Left ventricle myocardium superior (tissue), 1 donor: Measurements from ENCODE around the gene STAT4. TPM values are rescaled to one million over a fixed set of nuclear protein-coding genes. Genes with fewer than 3 reads are reported as not detected.

ENCODE experiments used
- ATAC-seq: fragments of 200-7000 bp; cut with Tn5 transposase; one replicate; pipeline ENCODE4 v1.9.1; 2020; ENCODE audit warnings: mild to moderate bottlenecking, moderate library complexity
- DNase-seq: peaks from one replicate; pipeline ENCODE4 v3.0.0-alpha.2; 2020
- intact Hi-C: fragments of 100-400 bp; cut with micrococcal nuclease; formaldehyde crosslinking; loops from one replicate; pipeline ENCODE4 v1.11.0; 2022
- total RNA-seq: library from RNA; stranded (reverse); fragmentation: NEBNext Ultra II Directional; extraction: Animal tissue kit (Norgen Biotek cat#: 25700); gene quantifications from one replicate; pipeline ENCODE4 v1.2.1, GENCODE V29; 2021
- donor health status: DM: no; HTN: yes; CAD: no; lungs with severe emphysema.

Gene STAT4
- total RNA-seq, 1 donor from 2014 or later = 0.57 TPM

DNA sequence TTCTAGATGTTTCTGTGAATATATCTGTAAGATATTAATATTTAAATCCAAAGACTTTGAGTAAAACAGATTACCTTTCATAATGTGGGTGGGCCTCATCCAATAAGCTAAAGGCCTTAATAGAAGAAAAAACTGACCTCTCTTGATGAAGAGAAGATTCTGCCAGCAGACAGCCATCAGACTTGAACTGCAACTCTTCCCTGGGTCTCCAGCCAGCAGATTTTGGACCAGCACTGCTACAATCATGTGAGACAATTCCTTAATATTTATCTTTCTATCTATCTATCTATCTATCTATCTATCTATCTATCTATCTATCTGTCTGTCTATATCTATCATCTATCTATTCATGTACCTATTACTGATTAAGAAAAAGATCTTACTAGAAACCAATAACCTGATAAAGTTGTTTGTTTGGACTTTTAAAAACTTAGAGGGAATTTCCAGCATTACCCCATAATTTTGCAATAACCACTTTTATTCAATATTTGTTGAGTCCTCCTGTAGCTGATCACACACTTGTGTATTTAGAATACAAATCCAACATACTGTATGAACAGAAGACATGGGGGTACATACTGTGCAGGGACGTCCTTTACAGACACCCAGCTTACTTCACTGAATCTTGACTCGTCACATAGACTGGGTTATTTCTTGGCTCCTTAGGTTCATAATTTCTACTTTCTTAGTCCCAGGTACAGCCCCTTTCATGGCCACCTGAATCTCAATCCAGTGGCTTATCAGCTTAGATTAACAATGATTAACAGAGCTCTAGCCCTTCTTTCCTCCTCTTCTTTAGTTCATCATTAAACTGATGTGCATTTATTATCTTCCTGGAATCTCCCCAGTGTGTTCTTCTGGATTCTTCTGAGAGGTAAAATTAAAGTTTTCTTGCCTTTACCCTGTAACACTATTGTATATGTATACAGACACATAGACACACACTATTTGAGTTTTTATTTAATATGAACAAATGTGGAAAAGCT is 27.2 kb upstream of the STAT4 start:
- DNase-seq = no peak
- intact Hi-C loops = no loop called here
- ATAC-seq = no peak

DNA sequence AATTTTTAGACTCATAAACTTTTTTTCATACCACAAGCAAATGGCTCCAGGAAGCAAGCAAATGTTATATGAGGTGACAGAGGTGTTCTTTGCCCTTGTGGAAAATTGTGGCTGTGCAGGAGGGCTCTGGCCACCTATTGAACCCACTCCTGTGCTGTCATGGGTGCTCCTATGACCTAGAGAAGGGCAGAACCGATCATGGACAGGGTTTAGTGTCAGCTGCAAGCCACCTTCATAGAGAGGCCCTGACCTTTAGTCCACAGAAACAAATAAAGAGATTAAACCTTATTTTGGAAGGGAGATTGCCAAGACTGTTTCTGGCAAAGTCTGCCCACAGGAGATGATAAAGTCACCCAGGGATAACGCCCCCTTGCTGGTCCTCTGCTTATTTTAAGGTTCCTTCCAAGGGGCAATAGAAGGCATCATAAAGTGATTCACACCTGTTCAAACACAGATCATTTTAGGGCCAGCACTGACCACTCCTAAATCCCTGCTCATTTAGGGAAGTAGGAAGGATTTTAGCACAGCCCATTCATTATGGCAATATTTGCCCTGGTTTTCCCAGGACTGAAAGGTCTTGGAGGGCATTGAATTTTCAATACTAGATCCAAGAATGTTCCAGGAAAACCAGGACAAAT is 26.1 kb upstream of the STAT4 start:
- ATAC-seq (no peak), DNase-seq (no peak)
- intact Hi-C loops = no loop called here

DNA sequence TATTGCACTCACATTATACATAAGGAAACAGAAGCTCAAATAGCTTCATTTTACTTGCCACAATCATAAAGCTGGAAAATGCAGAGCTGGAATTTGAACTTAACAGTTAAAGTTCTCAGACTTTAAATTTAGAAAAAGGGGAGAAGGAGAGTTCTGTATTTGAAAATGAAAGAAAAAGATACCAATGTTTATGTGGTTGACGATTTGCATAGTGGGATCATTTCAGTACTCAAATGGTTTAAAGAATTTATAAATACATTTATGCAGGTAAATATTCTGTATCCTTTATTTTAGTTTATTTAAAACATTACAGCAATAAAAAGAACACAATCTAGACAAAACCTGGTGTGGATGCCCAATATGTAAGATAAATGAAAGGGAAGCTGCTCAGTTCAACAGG is 25.5 kb upstream of the STAT4 start:
- DNase-seq = no peak
- intact Hi-C loops = no loop called here
- ATAC-seq = no peak

DNA sequence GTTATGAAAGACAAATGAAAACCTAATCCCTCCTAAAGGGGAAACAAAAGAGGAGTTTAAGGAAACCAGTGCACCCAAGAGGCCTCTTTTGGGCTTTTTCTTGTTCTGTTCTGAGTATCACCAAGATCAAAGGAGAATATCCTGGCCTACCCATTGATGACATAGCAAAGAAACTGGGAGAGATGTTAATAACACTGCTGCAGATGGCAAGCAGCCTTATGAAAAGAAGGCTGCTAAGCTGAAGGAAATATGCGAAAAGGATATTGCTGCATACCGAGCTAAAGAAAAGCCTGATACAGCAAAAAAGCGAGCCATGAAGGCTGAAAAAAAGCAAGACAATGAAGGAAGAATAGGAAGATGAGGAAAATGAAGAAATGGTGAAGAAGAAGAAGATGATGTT is 23.6 kb upstream of the STAT4 start:
- intact Hi-C loops = no loop called here
- DNase-seq = no peak
- no peak for ATAC-seq

DNA sequence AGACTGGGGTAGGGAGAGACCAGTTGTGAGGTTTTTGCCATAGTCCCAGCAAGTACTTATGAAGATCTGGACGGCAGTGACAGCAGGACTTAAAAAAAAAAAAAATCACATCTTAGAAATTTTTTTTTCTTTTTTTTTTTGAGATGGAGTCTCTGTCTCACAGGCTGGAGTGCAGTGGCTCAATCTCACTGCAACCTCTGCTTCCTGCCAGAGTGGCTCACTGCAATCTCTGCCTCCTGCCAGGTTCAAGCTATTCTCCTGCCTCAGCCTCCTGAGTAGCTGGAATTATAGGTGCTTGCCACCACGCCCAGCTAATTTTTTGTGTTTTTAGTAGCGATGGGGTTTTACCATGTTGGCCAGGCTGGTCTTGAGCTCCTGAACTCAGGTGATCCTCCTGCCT is 22.4 kb upstream of the STAT4 start:
- intact Hi-C loops = no loop called here
- no peak for ATAC-seq
- no peak for DNase-seq

DNA sequence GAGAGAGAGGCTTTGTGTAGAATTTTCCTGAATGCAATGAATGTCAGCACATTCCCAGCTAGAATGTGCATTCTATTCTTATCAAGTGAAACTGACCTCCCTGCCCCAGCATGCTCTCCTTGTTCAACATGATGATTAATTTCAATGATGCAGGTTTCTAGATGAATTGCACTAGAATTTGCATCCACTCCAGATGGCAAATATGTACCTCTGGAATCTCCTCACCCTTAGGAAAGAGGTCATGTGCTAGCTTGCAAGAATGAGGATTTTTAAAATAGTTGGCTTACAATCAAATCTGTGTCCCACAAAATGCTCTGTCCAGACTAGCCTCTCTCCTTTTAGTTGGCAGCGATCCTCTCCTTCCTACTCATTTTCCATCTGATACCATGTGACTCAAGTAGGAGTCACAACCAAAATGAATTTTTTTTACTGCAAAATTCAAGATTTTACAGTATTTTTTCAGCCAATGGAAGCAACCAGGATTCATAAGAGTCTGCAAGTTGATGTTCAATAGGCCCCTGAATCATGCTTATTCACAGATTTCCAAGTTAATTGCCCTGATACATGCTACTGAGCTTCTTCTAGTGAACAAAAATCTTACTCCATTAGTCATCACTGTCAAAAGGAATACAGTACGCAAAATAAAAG is 21.0 kb upstream of the STAT4 start:
- ATAC-seq (peak; percentile 44), DNase-seq (no peak)
- intact Hi-C loops = no loop called here

DNA sequence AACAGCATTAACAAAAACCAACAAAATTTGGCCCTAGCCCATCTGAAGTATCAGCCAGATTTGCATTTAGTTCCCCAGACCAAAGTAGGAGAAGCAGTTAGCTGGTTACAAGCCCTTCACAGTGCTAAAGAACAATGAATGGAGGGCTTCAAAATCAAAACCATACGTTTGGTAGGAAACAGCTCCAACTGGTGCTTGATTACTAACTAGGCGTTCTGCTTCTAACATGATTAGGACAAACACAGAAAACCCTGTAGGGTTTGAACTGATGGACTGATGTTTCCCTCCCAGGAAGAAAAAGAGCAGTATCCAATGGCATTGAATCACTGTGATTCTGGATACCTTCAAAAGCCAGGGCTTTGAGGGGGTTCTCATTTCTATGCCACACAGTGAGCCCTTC is 20.5 kb upstream of the STAT4 start:
- ATAC-seq (no peak), DNase-seq (no peak)
- intact Hi-C loops = no loop called here

DNA sequence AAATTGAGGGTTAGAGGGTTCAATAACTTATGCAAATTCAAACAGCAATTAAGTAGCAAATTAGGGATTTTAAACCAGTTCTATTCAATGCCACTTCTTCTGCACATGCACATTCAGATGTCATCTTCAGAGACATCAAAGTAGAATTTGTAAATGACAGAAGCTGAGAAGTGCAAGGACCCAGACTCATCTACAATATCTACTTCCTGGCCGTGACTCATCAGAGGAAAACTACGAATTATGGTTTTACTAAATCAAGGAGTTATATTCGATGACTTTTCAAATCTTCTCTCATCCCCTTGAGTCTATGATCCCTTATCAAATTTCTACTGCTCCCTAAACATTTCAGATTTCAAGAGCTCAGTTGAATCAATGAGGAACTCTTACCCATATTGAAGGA is 20.0 kb upstream of the STAT4 start:
- DNase-seq (no peak), ATAC-seq (no peak)
- intact Hi-C loops = no loop called here

DNA sequence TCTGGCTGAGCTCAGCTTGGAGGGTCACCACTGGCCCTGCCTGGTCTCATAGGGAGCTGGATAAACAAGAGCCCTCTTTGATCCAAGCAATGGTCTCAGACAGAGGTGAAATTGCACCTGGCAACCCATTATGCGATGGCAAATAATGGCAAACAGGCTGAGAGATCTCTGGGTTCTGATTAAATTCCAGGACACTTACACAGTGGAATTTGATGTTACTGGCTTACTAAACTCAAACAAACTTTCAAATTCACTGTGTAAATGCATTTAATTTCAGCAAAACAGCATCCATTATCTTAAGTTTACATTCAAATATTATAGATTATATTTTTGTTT is 19.5 kb upstream of the STAT4 start:
- DNase-seq (no peak), ATAC-seq (no peak)
- intact Hi-C loops = no loop called here

DNA sequence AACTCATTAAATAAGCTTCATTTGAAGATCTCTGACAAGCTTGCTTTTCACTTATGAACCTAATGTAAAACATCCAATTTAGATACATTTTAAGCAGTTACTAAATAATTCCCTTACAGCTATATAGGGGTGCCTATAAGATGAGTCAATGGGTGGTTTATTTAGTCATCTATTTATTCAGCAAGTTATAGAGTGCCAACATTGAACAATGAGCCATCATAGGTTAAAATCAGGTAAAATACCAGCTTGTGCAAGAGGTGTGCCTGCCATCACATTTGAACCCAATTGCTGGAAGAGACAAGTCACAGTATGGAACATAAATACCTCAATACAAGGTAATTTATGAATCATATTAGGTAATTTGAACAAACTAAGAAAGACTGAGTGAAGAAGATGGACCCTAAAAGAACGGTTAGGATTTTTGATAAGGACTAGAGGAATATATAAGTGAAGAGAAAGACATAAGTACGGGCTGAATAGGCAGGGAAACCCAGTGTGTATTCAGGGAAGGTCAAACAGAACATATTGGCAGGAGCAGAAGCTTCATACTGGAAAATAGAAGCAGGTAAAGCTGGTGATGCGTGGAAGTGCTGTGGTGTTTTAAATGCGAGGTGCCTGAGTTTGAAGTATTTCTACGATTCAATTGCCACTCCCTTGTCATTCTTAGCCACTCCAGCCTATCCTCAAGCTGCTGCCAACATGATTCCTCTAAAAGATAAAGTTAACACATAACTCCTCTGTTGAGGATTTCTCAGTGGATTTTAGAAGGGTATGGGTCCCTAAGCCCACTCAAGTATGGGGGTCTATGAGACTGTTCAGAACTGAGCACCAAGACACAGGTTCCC is 18.9 kb upstream of the STAT4 start:
- intact Hi-C loops = loop anchor here (5.0 to 10.0 kb wide), 2 partner anchors 45 to 353 kb away; no protein-coding TSS in a partner anchor
- no peak for ATAC-seq
- DNase-seq = no peak

DNA sequence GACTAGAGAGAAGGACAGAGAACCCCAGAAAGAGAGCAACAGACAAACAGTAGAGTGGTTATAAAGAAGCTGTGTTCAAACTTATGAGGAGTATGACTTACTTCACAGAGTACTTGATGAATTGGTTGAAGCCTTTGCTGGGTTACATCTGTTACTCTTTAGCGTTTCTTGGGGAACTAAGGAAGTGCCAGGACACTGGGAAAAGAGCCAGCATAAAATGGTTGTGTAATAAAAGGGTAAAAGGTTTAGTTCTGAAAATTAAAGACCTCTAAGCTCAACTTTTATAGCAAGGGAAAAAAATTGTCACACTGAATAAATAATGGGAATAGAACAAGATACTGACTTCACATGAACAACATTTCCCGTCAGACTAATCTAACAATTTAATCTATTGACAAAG is 17.0 kb upstream of the STAT4 start:
- DNase-seq (no peak), ATAC-seq (peak; percentile 63)
- intact Hi-C loops = loop anchor here (5.0 to 10.0 kb wide), 2 partner anchors 47 to 355 kb away; no protein-coding TSS in a partner anchor

DNA sequence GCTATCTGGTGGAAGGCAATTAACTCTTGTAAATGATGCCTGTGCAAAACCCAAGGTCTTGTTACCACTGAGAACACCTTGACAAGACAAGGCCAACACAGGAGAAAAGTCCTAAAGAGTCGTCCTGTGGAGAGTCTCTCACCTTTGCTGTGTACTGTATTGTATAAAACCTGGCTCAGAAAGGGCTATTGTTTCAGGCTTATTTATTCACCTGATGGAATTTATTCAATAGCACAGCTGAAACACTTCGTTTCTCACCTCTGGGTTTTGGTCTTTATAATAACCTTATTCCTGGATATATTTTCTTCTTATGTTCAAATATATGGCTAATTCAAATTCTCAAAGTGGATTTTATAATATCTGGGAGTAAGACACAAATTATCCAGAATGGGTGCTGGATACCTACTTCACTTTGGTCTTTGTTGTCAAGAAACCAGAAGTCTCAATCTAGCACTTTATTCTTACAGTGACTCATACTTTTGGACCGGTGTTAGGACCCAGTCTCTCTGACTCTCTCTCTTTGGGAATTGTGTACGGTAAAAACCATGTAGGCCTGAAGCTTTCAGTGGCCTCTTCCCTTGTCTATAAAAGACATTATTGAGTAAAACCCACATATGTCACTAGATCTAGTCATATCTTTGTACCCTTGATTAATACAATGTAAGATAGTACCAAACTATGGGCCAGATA is 16.1 kb upstream of the STAT4 start:
- DNase-seq (no peak), ATAC-seq (peak; percentile 22)
- intact Hi-C loops = loop anchor here (5.0 to 10.0 kb wide), 2 partner anchors 48 to 355 kb away; no protein-coding TSS in a partner anchor

DNA sequence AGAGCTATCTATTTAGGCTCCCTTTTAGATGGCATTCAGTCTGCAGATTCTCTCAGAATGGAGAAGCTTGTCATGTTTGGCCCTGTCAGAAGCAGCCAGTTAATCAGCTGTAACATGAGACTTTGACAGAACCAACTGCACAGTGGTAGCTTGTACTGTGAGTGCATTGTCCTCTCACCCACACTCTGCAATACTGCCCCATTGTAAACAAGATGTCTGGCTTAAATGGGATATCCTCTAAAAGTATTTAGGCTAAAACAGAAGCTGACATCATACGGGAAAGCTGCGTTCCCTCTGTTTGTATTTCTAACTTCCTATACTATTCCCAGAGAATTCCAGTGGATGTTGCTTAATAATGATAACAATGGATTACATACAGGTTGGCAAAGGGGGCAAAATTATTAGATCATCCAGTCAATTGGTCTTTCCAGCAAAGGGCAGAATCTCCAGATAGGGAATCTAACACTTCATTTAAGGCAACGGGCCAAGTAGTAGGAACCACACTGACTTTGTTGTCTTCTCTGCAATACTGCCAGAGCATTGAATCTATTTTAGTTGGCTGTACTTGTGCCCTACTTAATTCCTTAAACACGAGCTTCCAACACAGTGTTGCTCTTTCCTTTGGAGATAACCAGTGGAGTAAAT is 15.4 kb upstream of the STAT4 start:
- DNase-seq (no peak), ATAC-seq (peak; percentile 91)
- intact Hi-C loops = loop anchor here (5.0 to 10.0 kb wide), 2 partner anchors 49 to 356 kb away; no protein-coding TSS in a partner anchor

DNA sequence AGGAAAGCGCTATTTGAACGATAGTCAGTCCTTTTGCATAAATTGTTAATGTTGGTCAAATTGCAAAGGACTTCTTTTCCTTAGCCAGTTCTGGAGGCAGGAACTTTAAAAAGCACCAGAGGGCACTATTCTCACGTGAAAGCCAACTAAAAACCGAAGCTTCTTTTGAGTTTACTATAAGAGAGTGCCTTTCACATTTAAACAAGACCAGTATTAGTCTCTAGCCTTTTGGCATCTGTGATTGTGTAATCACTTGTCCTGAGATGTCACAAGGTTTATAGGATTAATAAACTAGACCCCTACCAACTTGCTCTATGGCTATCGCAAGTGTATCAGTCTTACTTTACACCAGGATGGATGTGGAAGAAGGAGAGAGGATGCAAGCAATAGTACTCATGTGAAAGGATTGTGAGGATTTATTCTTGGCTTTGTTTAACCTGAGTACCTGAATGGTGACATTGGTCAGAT is 14.4 kb upstream of the STAT4 start:
- no peak for DNase-seq
- intact Hi-C loops = loop anchor here (5.0 to 10.0 kb wide), 2 partner anchors 50 to 357 kb away; no protein-coding TSS in a partner anchor
- peak; percentile 83 for ATAC-seq

DNA sequence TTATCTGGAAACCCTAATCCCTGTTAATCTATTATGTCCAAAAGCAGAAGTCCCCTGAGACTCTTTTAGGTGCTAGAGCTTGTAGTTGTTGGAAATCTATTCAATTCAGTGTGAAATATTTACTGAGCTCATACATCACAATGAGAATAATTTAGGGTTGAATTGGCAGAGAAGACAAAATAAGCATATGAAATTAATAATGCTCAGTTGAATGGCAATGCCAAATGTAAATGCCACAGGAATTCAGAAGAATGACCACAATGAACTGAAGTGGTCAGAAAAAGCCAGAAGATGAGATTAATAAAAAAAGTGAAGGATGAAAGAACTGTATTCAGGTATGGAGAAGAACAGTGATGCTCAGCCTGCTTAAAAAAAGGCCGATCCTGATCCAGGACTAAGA is 8.0 kb upstream of the STAT4 start:
- ATAC-seq (no peak), DNase-seq (no peak)
- intact Hi-C loops = no loop called here

DNA sequence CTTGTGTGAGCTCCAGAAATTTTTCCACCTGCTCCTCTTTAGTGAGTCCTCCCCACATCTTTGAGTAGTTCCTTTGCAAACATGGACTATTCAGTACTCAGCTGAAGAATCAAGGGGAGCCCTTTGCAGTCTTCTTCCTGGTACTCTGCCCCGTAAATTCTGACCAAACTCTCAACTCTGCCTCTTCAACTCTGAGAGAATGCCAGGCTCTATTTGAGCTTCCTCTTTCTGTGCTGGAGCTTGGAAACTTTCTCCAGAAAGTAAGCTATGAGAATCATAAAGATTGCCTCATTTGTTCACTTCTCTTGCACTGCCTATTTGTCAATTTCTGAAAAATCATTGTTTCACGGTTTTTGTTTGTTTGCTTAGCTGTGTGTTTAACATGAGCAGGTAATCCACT is 7.4 kb upstream of the STAT4 start:
- intact Hi-C loops = no loop called here
- ATAC-seq = no peak

DNA sequence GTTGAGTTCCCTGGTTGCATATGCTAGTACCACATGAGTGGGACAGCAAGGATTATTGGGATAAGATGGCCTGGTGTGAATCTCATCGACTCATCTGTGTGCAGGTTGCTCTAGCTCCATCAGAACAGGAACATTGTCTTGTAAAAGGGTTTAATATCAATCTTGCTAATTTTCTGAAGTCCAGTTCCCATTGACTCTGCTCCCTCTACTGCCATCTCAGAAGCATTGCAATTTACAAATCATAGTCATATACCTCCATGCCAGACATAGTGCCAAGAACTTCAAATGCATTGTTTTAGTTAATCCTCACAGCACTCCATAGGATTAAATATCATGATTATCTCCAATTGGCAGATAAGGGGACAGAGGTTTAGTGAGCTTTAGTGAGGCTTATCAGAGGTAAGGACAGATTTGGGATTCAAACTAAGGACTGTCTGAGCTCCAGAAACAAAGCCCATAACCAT is 4.8 kb upstream of the STAT4 start:
- intact Hi-C loops = no loop called here
- ATAC-seq (no peak), DNase-seq (no peak)

More for the DNA sequence above, 7.4 kb upstream of the STAT4 start:
- DNase-seq = no peak

DNA sequence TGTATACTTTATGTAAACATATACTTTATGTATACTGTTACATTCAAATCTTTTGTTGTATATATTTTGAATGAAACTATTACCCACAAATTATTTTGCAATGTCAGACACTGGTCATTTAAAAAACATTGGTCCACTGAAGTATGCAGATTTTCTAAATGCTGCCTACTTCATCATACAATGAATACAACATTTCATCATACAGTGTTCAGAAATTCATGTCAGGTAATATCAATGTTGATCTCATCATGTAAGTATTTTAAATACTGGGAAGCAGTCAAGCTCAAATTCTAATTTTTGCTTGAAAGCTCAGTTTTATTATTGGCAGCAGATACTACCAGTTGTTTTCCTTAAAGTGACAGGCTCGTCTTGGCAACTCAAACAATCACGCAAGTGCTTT is 2.9 kb upstream of the STAT4 start:
- intact Hi-C loops = no loop called here
- DNase-seq (no peak), ATAC-seq (no peak)
